ENCODE results near the gene FBXL7.

The FBXL7 gene

DNA sequence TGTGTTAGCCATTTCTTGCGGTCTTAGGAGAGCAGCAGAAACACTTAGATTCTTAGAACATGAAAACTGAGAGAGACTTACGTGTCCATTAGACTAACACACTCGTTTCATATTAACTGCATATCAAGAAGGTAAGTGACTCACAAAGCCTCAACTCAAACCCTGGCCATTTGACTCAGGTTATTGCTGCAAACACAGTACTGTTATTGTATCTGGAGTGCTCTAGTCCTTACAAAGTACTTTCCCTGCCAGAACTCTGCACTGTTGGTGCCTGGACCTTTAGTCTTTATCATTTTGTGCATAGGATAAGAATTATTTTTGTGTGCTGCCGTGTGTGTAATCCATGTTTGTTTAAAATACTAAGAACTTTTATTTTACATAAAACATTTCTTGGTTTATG is 155.7 kb downstream of the FBXL7 start:
- no peak for DNase-seq (ENCODE audit: low read depth in 3 of 3)

DNA sequence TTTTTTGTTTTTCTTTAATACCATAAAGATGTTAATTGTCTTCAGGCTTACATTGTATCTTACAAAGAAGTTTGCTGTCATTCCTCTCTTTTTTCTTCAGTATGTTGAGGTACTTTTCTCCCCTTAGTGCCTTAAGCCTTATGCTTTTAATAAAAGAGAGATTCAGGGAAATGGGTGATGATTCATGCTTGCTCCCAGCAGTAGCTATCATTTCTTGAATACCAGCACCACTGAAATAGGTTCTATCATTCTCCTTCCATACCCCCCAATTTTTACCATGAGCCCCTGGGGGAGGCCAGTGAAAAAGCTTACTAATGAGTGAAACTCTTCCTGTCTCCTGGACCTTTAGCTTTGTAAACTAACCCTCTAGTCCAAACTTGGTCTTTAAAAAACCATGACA is 165.0 kb downstream of the FBXL7 start:
- no peak for DNase-seq (ENCODE audit: low read depth in 3 of 3)

DNA sequence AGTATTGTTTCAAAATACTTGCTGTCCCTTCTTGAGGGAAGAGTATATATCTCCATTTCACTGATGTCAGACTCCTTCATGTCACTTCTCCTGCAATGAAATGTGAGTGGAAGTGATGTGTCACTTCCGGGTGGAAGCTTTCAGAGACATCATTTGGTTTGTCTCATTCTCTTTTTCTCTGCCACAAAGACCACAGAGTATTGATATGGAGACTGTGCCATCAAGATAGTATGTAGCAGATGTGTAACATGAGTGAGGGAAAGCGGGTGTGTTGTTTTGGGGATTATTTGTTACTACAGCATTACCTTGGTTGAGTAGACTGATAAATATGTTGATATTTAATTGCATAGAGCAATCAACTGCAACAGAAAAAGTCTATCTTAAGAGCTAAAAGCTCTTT is 169.8 kb downstream of the FBXL7 start:
- DNase-seq (ENCODE audit: low read depth in 3 of 3): no peak

DNA sequence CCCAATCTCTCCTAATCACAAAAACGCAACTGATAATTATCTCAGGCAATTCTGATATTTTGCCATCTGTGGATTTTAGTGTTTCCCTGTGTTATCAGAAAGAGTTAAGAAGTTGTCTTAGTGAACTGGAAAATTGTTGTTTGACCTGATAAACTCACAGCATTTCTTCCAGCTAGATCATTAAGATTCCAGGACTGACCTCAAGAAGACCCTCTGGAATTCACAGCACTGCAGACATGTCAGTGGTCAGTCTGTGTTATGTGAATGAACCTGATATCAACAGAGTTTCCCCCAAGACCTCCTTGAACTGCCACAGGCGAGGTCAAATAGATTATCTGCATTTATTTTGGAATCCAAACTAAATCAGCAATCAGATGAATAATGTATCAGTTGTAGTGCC is 174.7 kb downstream of the FBXL7 start:
- no peak for DNase-seq (ENCODE audit: low read depth in 3 of 3)

DNA sequence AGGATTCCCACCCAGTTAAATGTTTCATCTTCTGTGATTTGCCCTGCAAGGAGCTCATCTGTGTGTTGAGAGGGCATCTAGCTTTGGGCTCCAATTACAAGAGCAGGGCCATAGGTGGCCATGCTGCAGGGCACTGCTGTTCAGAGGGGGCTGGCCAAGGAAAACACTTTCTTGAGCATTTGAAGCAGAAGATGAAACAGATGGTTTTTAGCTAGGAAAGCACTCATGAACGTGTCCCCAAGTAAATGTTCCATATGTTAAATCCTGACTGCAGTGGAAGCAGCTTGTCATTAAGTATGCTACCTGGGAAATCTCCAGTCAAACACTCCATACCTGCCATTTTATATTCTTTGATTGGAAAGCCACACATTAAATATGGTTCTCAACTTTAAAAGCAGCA is 176.6 kb downstream of the FBXL7 start:
- no peak for DNase-seq (ENCODE audit: low read depth in 3 of 3)

DNA sequence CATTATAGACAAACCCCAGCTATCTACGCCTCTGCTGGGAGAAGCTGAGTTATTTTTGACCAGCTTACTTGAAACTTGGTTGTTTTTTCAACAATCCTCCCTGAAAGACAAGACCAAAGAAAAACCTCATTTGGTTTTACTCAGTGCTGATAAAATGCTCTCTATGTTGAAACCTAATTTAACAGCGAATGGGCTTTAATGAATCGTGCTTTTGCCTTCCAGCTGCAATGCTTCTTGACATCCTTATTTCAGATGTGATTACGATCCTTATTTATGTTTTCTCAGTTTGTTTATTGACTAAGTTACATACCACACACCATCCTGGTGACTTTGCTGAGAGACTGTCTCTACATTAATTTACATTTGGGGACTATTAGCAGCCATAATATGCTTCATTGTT is 179.2 kb downstream of the FBXL7 start:
- no peak for DNase-seq (ENCODE audit: low read depth in 3 of 3)

DNA sequence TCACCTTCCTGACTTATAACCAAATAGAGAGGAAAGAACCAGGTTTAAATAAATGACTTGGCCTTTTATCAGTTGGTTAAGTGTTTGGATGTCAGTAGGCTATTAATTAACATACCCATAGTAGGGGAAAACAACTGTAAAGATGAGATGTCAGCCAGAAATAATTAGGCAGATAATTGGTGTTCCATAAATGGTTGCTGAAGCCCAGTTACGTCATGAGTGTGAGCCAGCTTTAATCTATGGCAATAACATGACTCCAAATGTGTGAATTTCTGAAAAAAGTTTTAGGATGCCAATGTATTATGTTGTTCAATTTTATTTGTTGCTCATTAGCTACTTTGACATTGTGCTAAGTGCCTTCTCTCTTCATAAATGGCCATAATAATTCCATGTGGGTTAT is 180.5 kb downstream of the FBXL7 start:
- DNase-seq (ENCODE audit: low read depth in 3 of 3): no peak

DNA sequence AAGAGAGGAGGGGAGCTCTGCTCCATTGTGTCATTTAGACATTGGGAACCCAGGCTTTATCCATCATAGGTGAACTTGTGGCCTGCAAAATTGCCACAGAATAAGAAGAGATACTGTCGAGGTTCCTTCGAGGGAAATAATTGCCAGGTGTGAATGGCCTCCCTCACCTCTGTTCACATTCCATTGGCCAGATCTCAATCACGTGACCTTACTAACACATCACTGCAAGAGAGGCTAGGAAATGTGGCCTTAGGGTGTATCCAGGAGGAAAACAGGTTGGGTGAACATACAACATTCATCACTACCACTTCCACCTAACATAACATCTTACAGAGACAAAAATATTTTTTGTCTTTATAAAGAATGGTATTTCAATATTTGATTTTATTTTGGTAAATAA is 182.1 kb downstream of the FBXL7 start:
- DNase-seq (ENCODE audit: low read depth in 3 of 3): no peak

DNA sequence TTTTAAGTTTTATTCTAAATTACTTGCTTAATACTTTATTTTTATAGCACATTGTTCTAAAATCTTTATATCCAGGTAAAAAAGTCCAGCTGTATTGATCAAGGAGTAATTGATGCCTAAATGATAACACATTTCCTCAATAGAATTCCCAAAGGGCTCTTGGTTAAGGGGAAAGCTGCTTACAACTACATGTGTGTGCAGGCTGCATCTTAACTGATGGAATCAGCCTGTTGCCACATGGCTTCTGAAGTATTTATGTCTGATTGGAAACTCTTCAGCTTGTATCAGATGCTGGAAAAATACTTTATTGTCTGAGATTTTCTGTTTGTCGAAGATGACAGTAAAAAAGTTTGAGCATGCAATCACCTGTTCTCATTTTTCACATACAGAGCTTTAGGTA is 182.6 kb downstream of the FBXL7 start:
- DNase-seq (ENCODE audit: low read depth in 3 of 3): no peak

DNA sequence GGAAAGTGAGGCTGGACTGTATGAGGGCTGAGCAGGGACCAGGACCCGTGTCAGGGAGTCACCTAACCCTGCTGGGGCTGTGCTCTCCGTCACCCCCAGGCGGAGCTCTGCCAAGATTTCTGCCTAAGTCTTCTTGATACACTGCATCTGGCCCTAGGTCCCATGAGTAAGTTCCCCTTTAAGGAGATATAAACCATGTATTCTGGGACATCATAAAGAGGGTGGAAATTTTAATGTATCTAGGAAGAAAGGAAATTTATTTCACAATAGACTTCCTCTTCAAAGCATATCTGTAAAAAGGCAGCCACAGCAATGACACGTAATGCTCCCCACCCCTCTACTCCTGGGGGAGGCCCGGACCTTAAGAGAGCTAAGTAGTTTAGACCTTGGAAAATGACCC is 183.4 kb downstream of the FBXL7 start:
- DNase-seq (ENCODE audit: low read depth in 3 of 3): no peak

DNA sequence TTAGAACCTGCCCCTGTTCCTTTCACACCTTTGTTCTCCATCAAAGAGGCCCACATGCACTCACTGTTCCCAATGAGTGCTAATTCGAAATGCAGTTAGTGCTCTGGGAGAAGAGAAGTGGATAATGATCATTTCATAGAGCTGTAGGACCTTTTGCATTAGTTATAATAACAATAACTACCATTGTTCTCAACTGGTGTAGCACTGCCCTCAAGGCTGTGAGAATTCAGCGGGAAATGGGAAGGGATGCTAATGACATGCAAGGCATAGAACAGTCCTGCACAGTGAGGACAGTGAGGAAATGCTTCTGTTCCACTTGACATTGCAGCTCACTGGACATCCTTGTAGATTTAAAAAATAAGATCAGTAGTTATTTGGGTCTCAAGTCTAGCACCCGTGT is 187.4 kb downstream of the FBXL7 start:
- no peak for DNase-seq (ENCODE audit: low read depth in 3 of 3)

DNA sequence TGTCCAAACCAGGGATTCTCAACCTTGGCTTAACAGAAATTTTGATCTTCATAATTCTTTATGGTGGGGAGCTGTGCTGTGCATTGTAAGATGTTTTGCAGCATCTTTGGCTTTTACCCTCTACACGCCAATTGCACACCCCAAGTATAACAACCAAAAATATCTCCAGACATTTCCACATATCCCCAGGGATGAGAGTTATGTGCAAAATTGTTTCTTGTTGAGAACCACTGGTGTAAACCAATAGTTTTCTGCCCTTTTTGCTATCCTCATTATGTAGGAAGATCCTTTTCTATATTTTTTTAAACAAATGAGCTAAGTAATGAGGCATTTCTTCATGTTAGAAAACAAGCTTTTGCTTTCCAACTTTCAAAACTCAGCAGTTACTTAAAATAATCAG is 189.9 kb downstream of the FBXL7 start:
- DNase-seq (ENCODE audit: low read depth in 3 of 3): no peak

DNA sequence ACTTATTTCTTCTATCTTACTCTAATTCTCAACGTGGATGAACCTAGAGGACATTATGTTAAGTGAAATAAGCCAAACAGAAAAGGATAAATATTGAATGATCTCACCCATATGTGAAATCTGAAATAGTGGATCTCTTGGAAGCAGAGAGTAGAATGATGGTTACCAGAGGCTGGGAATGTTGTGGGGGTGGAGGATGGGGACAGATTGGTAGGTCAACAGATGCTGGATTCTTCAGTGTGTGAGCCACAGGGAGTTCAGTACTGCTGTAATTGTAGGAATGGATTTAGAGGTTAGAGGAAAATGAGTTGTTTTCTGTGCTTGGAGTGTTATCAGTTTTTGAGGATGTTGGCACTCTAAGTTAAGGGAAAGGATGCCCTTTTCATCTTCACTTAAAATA is 190.6 kb downstream of the FBXL7 start:
- no peak for DNase-seq (ENCODE audit: low read depth in 3 of 3)

DNA sequence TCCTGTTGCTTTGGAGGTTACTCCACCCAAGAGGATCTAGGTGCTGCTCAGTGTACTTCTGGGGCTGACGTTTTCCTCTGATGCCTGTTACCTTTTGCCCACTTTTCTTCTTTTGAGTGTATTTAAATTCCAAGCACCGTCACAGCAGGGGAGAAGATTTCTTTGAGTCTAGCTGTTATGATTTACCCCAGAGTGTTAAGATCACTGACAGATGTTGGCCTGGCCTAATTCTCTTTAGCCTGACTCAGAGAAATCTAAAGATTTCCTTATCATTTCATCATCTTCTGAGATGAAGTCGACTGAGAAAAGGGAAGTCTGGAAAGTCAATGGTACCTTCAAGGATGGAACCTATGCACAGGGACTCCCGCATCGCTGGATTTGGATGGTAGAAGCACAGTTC is 191.5 kb downstream of the FBXL7 start:
- no peak for DNase-seq (ENCODE audit: low read depth in 3 of 3)

DNA sequence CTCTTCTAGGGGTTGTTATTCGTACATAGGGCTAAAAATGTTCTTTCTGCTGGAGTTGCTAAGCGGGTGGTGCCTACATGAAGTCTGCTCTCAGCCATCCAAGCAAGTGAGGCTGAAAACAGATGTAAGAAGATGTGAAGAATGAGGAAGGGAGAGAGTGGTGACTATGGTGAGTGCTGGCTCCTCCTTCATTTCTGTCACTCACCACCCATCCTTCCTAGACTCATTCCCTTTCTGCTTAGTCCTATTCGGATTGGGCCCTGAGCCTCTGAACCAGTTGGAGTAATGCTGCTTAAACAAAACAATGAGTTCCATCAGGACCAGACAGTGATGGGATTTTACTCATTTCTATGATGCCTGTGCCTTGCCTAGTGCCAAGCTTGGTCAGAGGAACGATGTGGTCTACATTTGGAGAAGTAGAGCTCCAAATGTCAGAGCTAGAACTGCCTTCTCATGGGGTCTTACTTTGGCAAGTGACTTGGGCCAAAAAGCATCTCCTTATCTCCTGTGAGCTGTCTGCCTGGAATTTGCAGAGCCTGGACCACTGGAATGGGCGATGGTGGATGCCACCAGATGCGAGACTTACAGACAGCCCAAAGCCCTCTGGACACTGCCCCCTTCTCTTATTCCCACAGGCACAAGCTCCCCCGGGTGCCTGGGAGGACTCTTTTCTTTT is 192.9 kb downstream of the FBXL7 start:
- no peak for DNase-seq (ENCODE audit: low read depth in 3 of 3)

DNA sequence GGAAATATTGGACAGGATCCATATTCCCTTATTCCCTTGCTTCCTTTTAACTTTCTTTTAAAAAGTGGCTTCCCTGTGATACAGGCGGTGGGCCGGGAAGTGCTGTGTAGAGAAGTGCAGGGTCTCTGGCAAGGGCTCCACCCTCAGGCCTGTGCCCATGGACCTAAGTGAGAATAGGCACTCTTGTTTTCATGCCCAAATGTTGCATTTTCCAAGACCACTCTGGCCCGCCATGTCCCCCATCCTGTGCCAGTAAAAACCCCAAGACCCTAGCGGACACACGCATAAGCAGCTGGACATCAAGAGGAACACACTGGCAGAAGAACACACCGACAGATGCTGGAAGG is 193.4 kb downstream of the FBXL7 start:
- DNase-seq (ENCODE audit: low read depth in 3 of 3): no peak

DNA sequence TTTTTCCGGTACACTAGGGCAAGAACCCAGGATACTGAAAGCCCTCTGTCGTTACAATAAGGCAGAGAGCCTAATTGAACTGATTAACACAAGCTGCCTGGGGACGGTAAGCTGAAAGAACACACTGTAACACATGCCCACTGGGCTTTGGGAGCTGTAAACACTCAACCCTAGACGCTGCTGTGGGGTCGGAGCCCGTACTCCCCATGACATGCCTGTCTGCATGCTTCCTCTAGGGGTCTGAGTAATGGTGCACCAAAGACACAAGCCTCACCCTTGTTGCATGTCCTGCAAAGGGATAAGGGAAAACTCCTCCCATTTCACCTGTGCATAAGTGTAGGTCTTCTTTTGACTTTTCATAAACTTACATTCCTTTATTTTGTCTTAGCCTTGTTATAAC is 194.0 kb downstream of the FBXL7 start:
- DNase-seq (ENCODE audit: low read depth in 3 of 3): no peak

DNA sequence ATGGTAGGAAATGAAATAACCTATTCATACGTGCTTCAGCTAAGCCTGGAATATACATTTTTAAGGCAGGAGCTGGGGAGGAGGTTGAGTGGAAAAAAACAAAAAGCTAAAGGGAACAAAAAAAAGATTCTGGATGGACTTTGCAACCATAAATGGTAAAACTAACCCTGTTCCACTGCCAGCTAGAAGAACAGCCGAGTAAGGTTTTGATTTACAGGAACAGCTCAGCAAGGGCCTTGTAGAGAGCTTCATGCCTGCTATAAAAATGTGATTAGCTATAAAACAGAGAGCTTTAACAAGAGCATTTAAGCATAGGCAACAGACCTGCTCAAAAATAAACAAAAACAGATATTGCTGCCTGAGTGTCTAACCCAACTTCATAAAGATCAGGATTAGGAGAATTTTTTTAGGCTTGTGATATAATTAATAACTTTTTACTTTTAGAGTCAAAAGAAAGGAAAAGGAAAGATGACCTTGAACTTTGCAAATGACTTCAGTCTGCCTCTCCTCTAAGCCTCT is 194.8 kb downstream of the FBXL7 start:
- DNase-seq (ENCODE audit: low read depth in 3 of 3): no peak

DNA sequence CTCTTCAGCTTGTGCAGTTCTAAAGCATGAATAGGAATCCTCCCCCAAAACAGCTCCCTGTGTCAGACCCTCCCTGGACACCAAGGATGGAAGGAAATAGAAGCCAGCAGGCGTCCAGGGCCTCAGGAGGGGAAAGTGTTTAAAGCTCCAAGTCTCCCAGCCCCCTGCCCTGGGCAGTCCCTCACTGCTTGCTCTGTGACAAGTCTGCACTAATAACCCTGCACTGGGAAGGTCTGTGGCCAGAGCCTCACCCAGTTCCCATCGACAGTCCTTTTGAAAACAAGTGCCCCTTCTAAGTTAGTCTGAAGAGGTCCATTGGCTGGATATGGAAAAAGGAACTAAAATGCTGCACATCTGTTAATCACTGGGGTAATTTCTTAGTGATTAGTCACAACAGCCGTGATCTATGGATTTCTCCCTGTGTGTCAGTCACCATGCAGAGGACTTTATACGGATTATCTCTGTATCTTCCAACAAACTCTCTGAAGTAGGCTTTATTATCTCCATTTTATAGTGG is 195.3 kb downstream of the FBXL7 start:
- DNase-seq (ENCODE audit: low read depth in 3 of 3): no peak

DNA sequence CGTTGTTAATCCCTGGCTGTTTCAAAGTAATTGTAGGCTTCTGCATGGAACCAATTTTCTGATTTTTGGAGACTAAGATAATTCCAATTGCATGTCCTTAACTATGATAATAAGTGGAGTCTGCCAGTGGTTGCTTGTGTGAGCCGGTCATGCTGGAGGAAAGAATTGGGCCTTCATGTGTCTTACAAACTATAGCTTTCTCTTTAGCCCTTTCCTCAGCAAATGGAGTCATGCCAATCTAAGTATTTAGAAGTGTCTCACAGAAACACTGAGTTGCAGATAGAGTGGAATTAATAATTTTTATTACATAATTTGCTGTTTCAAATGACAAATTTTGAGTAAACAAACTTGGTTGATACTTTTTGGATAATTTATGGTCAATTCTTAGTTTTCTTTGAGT is 200.4 kb downstream of the FBXL7 start:
- DNase-seq (ENCODE audit: low read depth in 3 of 3): no peak

DNA sequence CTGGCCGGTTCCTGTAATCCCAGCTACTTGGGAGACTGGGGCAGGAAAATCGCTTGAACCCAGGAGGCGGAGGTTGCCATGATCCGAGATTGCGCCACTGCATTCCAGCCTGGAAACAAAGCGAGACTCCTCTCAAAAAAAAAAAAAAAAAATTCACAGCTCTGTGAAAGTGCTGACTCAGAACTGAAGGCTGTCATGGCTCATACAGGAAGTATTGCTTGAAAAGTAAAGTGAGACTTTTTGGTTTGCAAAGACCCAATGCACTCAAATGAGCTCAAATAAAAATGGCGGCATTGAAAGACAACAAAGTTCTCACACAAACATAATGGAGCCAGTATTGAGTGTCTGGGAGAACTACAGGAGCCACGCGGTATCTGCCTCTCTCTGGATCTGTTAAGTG is 202.1 kb downstream of the FBXL7 start:
- DNase-seq (ENCODE audit: low read depth in 3 of 3): no peak

DNA sequence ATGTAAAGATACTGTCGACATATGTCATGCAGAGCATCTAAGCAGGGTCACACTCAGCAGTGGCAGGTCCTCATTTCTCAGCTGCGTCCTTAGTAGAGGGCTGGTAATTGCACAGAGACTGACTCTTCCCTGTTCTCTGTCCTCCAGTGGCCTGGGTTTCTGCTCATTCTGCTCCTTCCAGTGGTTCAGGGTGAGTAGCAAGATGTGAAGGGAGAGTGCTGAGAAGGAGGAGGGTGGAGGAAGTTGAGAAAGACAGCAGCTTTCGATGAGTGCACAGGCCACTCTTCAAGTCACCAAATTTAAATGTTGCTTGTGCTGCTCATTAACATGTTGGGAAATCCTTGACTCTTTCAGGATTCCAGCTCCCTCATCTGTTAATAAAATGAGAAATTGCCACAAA is 203.9 kb downstream of the FBXL7 start:
- DNase-seq (ENCODE audit: low read depth in 3 of 3): no peak

DNA sequence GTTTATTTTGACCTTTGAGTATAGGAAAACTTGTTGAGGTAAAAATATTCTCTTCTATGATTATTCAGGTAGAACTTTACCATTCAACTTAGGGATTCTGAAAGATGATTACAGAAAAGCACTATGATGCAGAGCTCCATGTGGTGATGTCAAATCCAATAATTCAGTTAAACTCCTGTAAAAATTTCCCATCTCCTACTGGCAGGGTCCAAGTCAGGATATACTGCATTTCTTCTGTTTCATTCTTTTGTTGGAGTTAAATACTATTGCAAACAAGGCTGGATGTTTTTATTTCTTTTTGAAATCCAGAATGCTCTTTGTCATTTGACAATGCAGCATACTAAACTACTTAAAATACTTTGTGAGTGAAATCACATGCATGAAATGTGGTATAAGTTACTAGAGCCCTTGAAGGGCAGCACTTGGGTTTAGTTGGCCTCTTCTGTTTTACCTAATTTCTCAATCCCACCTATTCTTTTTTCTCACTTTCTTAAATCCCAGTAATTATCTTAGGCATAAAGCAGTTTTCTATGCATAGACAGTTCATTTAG is 204.5 kb downstream of the FBXL7 start:
- no peak for DNase-seq (ENCODE audit: low read depth in 3 of 3)

DNA sequence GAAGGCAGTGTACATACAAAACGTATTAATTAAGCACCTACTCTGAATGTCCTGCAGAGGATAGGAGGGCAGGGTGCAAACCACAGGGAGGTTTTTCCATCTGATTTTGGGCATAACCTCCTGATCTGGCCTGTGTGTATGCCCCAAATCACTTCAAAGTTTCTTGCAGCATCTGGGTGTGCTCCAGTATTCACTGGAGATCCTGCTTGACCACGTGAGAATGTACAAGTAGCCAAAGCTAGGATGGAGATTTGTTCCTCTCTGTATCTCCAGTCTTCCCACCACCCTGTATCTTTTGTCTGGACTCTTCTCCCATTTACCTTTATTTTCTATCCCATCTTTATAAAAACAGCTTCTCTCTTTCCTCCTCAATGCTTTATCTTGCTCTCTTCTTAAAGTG is 207.7 kb downstream of the FBXL7 start:
- DNase-seq (ENCODE audit: low read depth in 3 of 3): no peak
